NCI-H128 (cell line): Measurements from ENCODE around the gene PTP4A2.
"Not testable (repeated sequence)": the region's sequence is repeated elsewhere in the genome, so short reads cannot be mapped to it uniquely, and the experiment has no call there.

Source experiments
- DNase-seq: peaks from one replicate; lab custom pipeline; 2025; ENCODE audit not compliant: unreplicated experiment; lab: John Stamatoyannopoulos, UW

The PTP4A2 gene

GRCh38 chr1:31926252-31926651 is 11.9 kb downstream of the PTP4A2 start:
- no peak for DNase-seq

DNA sequence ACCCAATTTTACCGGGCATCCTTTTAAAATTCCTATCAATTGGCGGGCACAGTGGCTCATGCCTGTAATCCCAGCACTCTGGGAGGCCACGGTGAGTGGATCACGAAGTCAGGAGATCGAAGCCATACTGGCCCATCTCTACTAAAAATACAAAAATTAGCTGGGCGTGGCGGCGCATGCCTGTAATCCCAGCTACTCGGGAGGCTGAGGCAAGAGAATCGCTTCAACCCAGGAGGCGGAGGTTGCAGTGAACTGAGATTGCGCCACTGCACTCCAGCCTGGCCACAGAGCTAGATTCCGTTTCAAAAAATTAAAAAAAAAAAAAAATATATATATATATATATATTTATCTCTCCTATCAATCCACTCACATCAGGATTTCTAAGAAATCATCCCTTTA is 12.3 kb downstream of the PTP4A2 start:
- not testable (repeated sequence) for DNase-seq

GRCh38 chr1:31924839-31925238 is 13.3 kb downstream of the PTP4A2 start:
- DNase-seq: no peak

DNA sequence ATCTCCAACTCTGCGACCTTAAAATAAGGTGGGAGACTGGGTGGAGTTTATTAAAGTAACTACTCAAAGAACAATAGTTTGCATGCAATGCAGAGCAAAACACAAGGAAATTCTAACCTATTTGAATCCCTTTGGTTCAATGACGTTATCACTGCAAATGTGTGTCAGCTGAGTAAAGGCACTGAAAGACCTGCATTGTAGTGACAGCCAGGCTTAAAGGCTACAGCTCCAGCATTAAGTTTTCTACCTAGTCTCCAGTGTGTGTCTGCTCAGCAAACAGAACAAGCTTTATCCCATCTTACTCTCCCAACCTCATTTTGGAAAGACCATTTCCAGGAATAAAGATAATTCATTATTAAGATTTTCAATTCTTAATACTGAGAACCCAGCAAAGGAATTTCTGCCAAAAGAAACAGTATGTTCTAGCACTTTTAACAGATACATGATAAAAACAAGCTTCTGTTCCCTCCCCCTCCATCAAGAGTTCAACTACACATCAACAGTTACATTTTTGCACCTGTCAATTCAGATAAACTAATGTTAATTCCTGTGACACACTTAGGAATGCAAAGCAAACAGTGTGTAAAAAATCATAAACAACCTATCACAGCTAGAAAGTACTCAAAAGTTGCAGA is 14.2 kb downstream of the PTP4A2 start:
- DNase-seq: no peak

GRCh38 chr1:31920956-31921355 is 17.2 kb downstream of the PTP4A2 start:
- DNase-seq: no peak

DNA sequence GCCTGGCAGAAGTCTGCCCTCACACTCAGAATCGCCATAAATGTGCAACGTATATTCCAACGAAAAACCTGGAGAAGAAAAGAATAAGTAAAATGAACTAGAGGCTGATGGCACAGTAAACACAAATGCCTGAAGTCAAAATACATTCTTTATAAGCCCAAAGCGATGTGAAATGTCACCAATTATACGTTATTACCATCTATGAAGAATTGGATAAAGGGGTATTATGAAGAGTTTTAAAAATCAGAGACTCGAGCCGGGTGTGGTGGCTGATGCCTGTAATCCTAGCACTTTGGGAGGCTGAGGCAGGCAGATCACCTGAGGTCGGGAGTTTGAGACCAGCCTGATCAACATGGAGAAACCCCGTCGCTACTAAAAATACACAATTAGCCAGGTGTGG is 18.6 kb downstream of the PTP4A2 start:
- DNase-seq: no peak

DNA sequence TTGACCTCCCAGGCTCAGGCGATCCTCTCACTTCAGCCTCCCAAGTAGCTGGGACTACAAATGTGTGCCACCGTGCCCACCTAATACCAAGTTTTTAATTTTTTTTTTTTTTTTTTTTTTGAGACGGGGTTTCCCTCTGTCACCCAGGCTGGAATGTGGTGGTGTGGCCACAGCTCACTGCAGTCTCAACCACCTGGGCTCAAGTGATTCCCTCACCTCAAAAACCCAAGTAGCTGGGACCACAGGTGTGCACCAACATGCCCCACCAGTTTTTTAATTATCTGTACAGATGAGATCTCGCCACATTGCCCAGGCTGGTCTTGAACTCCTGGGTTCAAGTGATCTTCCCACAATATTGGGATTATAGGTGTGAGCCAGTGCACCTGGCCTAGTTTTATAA is 22.7 kb downstream of the PTP4A2 start:
- no peak for DNase-seq

- no peak for DNase-seq
Measured at GRCh38 chr1:31913968-31914367, 24.2 kb downstream of the PTP4A2 start.

- DNase-seq: no peak
Measured at GRCh38 chr1:31912839-31913239, 25.3 kb downstream of the PTP4A2 start.

GRCh38 chr1:31911994-31912780 is 26.0 kb downstream of the PTP4A2 start:
- DNase-seq: no peak

DNA sequence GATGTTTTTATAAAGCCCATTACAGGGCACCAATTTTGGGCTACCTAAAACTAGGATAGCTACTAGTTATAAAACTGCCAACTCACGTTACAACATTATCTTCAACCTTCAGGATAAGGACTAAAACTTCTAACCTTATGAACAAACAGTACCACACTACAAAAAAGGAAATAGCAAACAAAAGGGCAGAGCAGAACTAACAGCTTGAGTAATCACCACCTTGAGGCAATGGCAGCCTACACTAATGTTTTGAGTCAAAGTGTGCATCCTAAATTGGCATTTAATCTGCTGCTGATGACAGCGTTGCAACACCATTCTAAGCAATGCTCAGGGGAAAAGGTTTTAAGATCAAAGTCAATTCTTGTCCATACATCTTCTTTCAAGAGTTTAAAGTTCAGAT is 27.2 kb downstream of the PTP4A2 start:
- DNase-seq: no peak

GRCh38 chr1:31909691-31910090 is 28.5 kb downstream of the PTP4A2 start:
- DNase-seq: no peak

GRCh38 chr1:31906557-31906956 is 31.6 kb downstream of the PTP4A2 start:
- DNase-seq: no peak

DNA sequence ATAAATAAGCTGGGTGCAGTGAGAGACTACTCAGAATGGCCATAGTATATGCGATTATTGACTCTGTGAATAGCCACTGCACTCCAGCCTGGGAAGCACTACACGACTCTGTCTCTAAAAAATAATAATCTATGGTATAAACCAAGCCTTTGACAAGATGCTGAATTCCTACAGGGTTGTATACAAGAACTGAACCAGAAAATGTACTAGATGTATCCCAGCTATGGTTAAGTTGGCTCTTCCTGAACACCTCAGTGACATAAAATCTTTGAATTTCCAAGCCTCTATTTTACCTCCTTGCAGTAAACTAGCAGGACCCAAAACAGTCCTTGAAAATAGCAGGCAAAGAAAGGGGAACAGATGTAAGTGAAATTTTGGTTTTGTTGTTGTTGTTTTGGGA is 32.5 kb downstream of the PTP4A2 start:
- DNase-seq: no peak

DNA sequence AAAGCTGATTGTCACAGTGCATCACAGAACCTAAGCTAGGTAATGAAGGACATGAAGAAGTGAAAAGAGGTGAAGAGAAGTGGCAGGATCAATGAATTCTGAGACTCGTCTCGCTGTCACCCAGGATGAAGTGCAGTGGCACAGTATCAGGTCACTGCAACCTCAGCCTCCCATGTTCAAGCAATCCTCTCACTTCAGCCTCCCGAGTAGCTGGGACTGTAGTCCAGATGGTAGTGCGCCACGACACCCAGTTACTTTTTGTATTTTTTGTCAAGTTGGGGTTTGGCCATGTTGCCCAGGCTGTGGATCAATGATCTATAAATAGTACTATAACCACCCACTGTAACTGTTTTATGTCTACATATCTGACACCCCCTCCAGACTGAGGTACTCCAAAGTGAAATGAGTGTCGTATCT is 33.1 kb downstream of the PTP4A2 start:
- no peak for DNase-seq

GRCh38 chr1:31904339-31905092 is 33.7 kb downstream of the PTP4A2 start:
- no peak for DNase-seq

GRCh38 chr1:31902510-31902860 is 35.7 kb downstream of the PTP4A2 start:
- DNase-seq: no peak

GRCh38 chr1:31901838-31902509 is 36.2 kb downstream of the PTP4A2 start:
- DNase-seq: no peak

DNA sequence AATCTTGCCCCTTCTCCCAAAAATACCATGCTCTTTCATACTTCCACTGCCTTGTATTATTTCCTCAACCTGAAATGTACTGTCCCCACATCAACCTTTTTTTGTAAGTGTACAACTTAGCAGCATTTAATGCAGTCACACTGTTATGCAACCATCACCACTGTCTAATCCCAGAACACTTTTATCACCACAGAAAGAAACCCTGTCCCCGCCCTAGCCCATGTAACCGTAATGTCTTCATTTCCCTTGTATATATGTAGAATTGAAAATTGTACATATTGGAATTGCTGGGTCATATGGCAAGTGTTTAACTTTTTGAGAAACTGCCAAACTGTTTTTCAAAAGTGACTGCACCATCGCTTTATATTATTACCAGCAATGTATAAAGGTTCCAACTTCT is 37.4 kb downstream of the PTP4A2 start:
- no peak for DNase-seq

DNA sequence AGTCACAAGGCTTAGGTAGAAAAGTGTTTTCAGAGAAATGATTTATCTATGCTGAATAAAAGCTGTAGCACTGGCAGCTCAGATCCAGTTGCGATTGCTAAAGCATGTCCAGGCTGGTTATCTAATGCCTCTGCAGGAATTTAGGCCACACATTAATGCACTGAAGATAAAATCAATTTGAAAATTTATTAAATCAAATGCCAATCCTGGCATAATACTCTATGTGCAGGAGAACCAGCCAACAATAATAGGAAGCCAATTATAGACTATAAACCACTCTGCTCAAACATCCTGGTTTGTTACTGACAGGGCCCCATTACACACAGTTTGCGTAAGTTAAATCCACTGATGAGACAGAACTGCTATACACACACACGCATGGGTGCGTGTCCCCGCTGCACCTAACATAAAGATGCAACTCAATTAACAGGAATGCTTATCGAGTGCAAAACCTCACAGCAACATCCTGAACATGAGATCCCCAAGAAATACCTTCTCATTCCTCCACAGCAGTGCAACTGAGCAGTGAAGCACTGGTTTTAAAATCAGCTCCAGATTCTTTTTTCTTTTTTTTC is 40.6 kb downstream of the PTP4A2 start:
- no peak for DNase-seq
